Muscle layer of duodenum (tissue), 2 donors: ENCODE measurements around the gene RAB1A.
"Not testable (repeated sequence)": the region's sequence is repeated elsewhere in the genome, so short reads cannot be mapped to it uniquely, and the experiment has no call there.

Experiments used
- H3K27ac ChIP-seq: one replicate; pipeline ENCODE4 v1.7.0; 2013; ENCODE audit warnings: mild to moderate bottlenecking, low read length
- H3K27me3 ChIP-seq: one replicate; pipeline ENCODE4 v1.7.0; 2013; ENCODE audit warnings: low read depth, mild to moderate bottlenecking, control low read depth, low read length
- H3K36me3 ChIP-seq, 2 donors: one replicate each; pipeline ENCODE4 v1.7.0; 2013; ENCODE audit warnings: low read length in 2 of 2, control low read depth in 1 of 2, mild to moderate bottlenecking in 1 of 2; ENCODE audit not compliant: insufficient read depth in 2 of 2, control insufficient read depth in 1 of 2
- H3K4me1 ChIP-seq, 2 donors: one replicate each; pipeline ENCODE4 v1.7.0; 2013; ENCODE audit warnings: low read length in 2 of 2, mild to moderate bottlenecking in 2 of 2, control low read depth in 1 of 2, moderate library complexity in 1 of 2; ENCODE audit not compliant: insufficient read depth in 2 of 2, control insufficient read depth in 1 of 2
- H3K4me3 ChIP-seq, 2 donors: one replicate each; pipeline ENCODE4 v1.7.0; 2013; ENCODE audit warnings: low read length in 2 of 2, low read depth in 1 of 2, mild to moderate bottlenecking in 1 of 2
- H3K9me3 ChIP-seq, 2 donors: one replicate each; pipeline ENCODE4 v1.7.0; 2013; ENCODE audit warnings: low read length in 2 of 2, control low read depth in 1 of 2, mild to moderate bottlenecking in 1 of 2; ENCODE audit not compliant: control insufficient read depth in 1 of 2
- donor health status: healthy.

RAB1A gene

GRCh38 chr2:65159906-65160305 lies 30.0 kb upstream of the RAB1A start:
- peaks cover 3 to 13% of the 10 kb centered on the region in 2 donors for H3K4me1 ChIP-seq
- no peak overlapping the region for H3K27ac ChIP-seq
- no peak overlapping the region for H3K4me3 ChIP-seq
- no peaks in the 10 kb centered on the region for H3K9me3 ChIP-seq
- no peaks in the 10 kb centered on the region for H3K27me3 ChIP-seq
- H3K36me3 ChIP-seq = no peaks in the 10 kb centered on the region

- Histone ChIP-seq H3K27ac (no peak overlapping the region), H3K27me3 (no peaks in the 10 kb centered on the region)
Observed at GRCh38 chr2:65159261-65159660, 29.4 kb upstream of the RAB1A start.

GRCh38 chr2:65158557-65158956 lies 28.7 kb upstream of the RAB1A start:
- peaks cover 0 to 3% of the 10 kb centered on the region in 2 donors for H3K4me1 ChIP-seq
- H3K4me3 ChIP-seq = no peak overlapping the region
- H3K9me3 ChIP-seq = no peaks in the 10 kb centered on the region
- H3K27ac ChIP-seq = no peak overlapping the region
- H3K27me3 ChIP-seq = no peaks in the 10 kb centered on the region
- no peaks in the 10 kb centered on the region for H3K36me3 ChIP-seq

More at GRCh38 chr2:65159261-65159660, 29.4 kb upstream of the RAB1A start:
- no peak overlapping the region for H3K4me3 ChIP-seq
- H3K9me3 ChIP-seq = no peaks in the 10 kb centered on the region
- no peaks in the 10 kb centered on the region for H3K36me3 ChIP-seq
- peaks cover 3 to 7% of the 10 kb centered on the region in 2 donors for H3K4me1 ChIP-seq

- not testable (repeated sequence) for H3K9me3 ChIP-seq, H3K36me3 ChIP-seq, H3K27ac ChIP-seq, H3K4me3 ChIP-seq, H3K4me1 ChIP-seq, H3K27me3 ChIP-seq
Observed at GRCh38 chr2:65157856-65158255, 27.9 kb upstream of the RAB1A start.

GRCh38 chr2:65156041-65156440 lies 26.1 kb upstream of the RAB1A start:
- no peak overlapping the region for H3K27ac ChIP-seq
- H3K36me3 ChIP-seq = no peaks in the 10 kb centered on the region
- H3K27me3 ChIP-seq = no peaks in the 10 kb centered on the region
- H3K9me3 ChIP-seq = no peaks in the 10 kb centered on the region
- no peak overlapping the region for H3K4me3 ChIP-seq
- peaks cover 0 to 3% of the 10 kb centered on the region in 2 donors for H3K4me1 ChIP-seq

GRCh38 chr2:65153515-65153914 lies 23.6 kb upstream of the RAB1A start:
- no peak overlapping the region for H3K4me3 ChIP-seq
- H3K36me3 ChIP-seq = no peaks in the 10 kb centered on the region
- no peak overlapping the region for H3K27ac ChIP-seq
- no peaks in the 10 kb centered on the region for H3K9me3 ChIP-seq
- no peaks in the 10 kb centered on the region for H3K27me3 ChIP-seq
- H3K4me1 ChIP-seq = no peaks in the 10 kb centered on the region

GRCh38 chr2:65146078-65146477 lies 16.2 kb upstream of the RAB1A start:
- H3K4me1 ChIP-seq = no peaks in the 10 kb centered on the region
- no peak overlapping the region for H3K4me3 ChIP-seq
- H3K27me3 ChIP-seq = no peaks in the 10 kb centered on the region
- H3K9me3 ChIP-seq = no peaks in the 10 kb centered on the region
- H3K27ac ChIP-seq = no peak overlapping the region
- no peaks in the 10 kb centered on the region for H3K36me3 ChIP-seq

- Histone ChIP-seq H3K9me3 (no peaks in the 10 kb centered on the region), H3K27ac (no peak overlapping the region), H3K27me3 (no peaks in the 10 kb centered on the region), H3K4me1 (no peaks in the 10 kb centered on the region), H3K36me3 (no peaks in the 10 kb centered on the region), H3K4me3 (no peak overlapping the region)
Observed at GRCh38 chr2:65144571-65144970, 14.7 kb upstream of the RAB1A start.

- Histone ChIP-seq H3K4me3 (no peak overlapping the region), H3K27me3 (no peaks in the 10 kb centered on the region), H3K27ac (no peak overlapping the region), H3K36me3 (no peaks in the 10 kb centered on the region), H3K4me1 (no peaks in the 10 kb centered on the region), H3K9me3 (no peaks in the 10 kb centered on the region)
Observed at GRCh38 chr2:65142515-65142914, 12.6 kb upstream of the RAB1A start.

- no peak overlapping the region for H3K27ac ChIP-seq
- no peak overlapping the region for H3K4me3 ChIP-seq
- no peaks in the 10 kb centered on the region for H3K36me3 ChIP-seq
- no peaks in the 10 kb centered on the region for H3K9me3 ChIP-seq
- no peaks in the 10 kb centered on the region for H3K27me3 ChIP-seq
- no peaks in the 10 kb centered on the region for H3K4me1 ChIP-seq
Observed at GRCh38 chr2:65137197-65137775, 7.4 kb upstream of the RAB1A start.

- no peaks in the 10 kb centered on the region for H3K27me3 ChIP-seq
- H3K4me1 ChIP-seq = no peaks in the 10 kb centered on the region
- no peaks in the 10 kb centered on the region for H3K36me3 ChIP-seq
- H3K27ac ChIP-seq = no peak overlapping the region
- H3K9me3 ChIP-seq = no peaks in the 10 kb centered on the region
- H3K4me3 ChIP-seq = no peak overlapping the region
Observed at GRCh38 chr2:65136253-65136652, 6.3 kb upstream of the RAB1A start.

GRCh38 chr2:65134158-65134557 lies 4.3 kb upstream of the RAB1A start:
- Histone ChIP-seq H3K9me3 (no peaks in the 10 kb centered on the region), H3K27ac (no peak overlapping the region), H3K36me3 (peaks cover 0 to 4% of the 10 kb centered on the region in 2 donors), H3K4me1 (no peaks in the 10 kb centered on the region), H3K4me3 (no peak overlapping the region), H3K27me3 (no peaks in the 10 kb centered on the region)
